Pancreas (tissue), 10 donors: ENCODE measurements around the gene AAR2. TPM values are rescaled to one million over a fixed set of nuclear protein-coding genes. Genes with fewer than 3 reads are reported as not detected.

Experiments used
- ATAC-seq, 4 donors: fragments of 200-7000 bp; cut with Tn5 transposase; one replicate each; pipeline versions ENCODE4 v1.8.0 to v1.9.1; 2020; ENCODE audit warnings: mild to moderate bottlenecking in 4 of 4, moderate library complexity in 4 of 4
- DNase-seq, 6 donors: peaks; one replicate each; pipeline ENCODE4 v3.0.0-alpha.2; 2020
- FAIRE-seq: peaks from 2 replicates; lab custom pipeline; 2012; peaks lifted over from hg19 to GRCh38; lab: Jason Lieb, UNC
- H3K27ac ChIP-seq, 4 donors: fragments of 200-600 bp; sonication (generic); 1 replicate in 3 of 4; 2 replicates in 1 of 4; pipeline versions ENCODE4 v1.5.0 to v1.8.0; 2020
- H3K27me3 ChIP-seq, 4 donors: fragments of 200-600 bp; one replicate each; pipeline ENCODE4 v1.8.0; 2021
- H3K36me3 ChIP-seq, 3 donors: fragments of 200-600 bp; sonication (generic) in 1 of 3; one replicate each; pipeline versions ENCODE4 v1.5.0 to v1.8.0; 2020 to 2021
- H3K4me1 ChIP-seq, 3 donors: fragments of 200-600 bp; one replicate each; pipeline ENCODE4 v1.8.0; 2021
- H3K4me3 ChIP-seq, 4 donors: fragments of 200-600 bp; sonication (generic) in 2 of 4; one replicate each; pipeline versions ENCODE4 v1.5.0 to v1.8.0; 2020 to 2021
- H3K9me3 ChIP-seq, 4 donors: fragments of 200-600 bp; one replicate each; pipeline ENCODE4 v1.8.0; 2021
- WGBS, 2 donors: extraction: QIAGEN DNeasy Blood & Tissue Kit; methylation state at CpG; one replicate each; pipeline ENCODE4 v1.1.7; 2013; 5-methylcytosine and 5-hydroxymethylcytosine counted together
- intact Hi-C, 3 donors: fragments of 100-400 bp; cut with DNase I; formaldehyde crosslinking; loops; one replicate each; pipeline versions ENCODE4 v1.11.1 to v1.14.2; 2022
- polyA plus RNA-seq, 2 donors: library from polyadenylated mRNA; stranded (reverse); fragments of 200-250 nt; gene quantifications; one replicate each; pipeline ENCODE4 v1.2.3, GENCODE V29; 2013
- total RNA-seq, 6 donors: library from RNA; stranded (reverse); fragmentation: NEBNext Ultra II Directional in 4 of 6; extraction: Animal tissue kit (Norgen Biotek cat#: 25700) in 4 of 6; gene quantifications; one replicate each; pipeline versions ENCODE4 v1.2.1 to v1.2.4, GENCODE V29; 2021 to 2023
- TF ChIP-seq, protein P1 (sequence below), 4 donors: fragments of 200-600 bp; sonication (generic) in 3 of 4; IDR thresholded peaks; one replicate each; pipeline versions ENCODE4 v1.5.0 to v1.8.0; 2021; ENCODE audit warnings: antibody characterized with exemption in 4 of 4
- donor health status: healthy with polysubstance abuse.
- donor health status: DM: no; HTN: no; CAD: no; lungs with moderate emphysema.
- donor health status: DM: no; HTN: no; CAD: no.
- donor health status: control.
- donor health status: control.
- donor health status: Bipolar disorder and iron deficiency.
- donor health status: DM: yes; HTN: yes; CAD: no.
- donor health status: DM: no; HTN: no; CAD: no.
- donor health status: DM: no; HTN: no; CAD: no.
- donor health status: DM: yes; HTN: yes; CAD: no.

Gene AAR2
- total and polyA plus RNA-seq, 8 donors: 7.0 to 18.0 (median 9.5) TPM

DNA sequence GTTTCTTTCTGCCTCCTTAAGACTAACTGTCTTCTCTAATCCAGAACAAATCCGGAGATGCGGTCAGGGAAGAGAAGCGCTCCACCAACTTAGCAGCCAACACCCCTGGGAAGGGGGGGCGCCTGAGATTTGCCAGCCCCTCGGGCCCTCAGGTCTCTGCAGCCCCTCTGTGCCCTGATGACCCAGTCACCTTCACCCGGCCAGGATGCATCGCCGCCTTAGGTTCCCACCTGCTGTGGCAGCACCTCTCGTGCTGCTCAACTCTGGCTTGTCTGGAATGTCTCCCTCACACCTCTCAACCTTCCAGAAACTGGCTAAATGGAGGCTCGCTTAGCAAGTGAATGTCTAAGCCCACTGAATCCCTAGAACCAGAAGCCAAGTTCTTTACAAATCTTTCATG lies 28.0 kb upstream of the AAR2 start:
- ATAC-seq (no peak), DNase-seq (no peak), FAIRE-seq (no peak)
- TF ChIP-seq, protein P1, sequence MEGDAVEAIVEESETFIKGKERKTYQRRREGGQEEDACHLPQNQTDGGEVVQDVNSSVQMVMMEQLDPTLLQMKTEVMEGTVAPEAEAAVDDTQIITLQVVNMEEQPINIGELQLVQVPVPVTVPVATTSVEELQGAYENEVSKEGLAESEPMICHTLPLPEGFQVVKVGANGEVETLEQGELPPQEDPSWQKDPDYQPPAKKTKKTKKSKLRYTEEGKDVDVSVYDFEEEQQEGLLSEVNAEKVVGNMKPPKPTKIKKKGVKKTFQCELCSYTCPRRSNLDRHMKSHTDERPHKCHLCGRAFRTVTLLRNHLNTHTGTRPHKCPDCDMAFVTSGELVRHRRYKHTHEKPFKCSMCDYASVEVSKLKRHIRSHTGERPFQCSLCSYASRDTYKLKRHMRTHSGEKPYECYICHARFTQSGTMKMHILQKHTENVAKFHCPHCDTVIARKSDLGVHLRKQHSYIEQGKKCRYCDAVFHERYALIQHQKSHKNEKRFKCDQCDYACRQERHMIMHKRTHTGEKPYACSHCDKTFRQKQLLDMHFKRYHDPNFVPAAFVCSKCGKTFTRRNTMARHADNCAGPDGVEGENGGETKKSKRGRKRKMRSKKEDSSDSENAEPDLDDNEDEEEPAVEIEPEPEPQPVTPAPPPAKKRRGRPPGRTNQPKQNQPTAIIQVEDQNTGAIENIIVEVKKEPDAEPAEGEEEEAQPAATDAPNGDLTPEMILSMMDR (IDR thresholded peaks at IDR 0.05): no peak
- peaks cover 0 to 16% (median 0%) of the 10 kb centered on the region in 3 donors for H3K36me3 ChIP-seq
- H3K27me3 ChIP-seq: no peaks in the 10 kb centered on the region
- no peaks in the 10 kb centered on the region for H3K9me3 ChIP-seq
- no peaks in the 10 kb centered on the region for H3K4me1 ChIP-seq
- intact Hi-C loops: loop anchor here in 1 of 3 donors (5.0 kb wide), 1 partner anchor 229 kb away; no protein-coding TSS in a partner anchor
- 85% methylated on average over 10 of the region's 10 CpGs for whole genome bisulfite sequencing, 2 donors
- no peak overlapping the region for H3K27ac ChIP-seq
- no peak overlapping the region for H3K4me3 ChIP-seq

DNA sequence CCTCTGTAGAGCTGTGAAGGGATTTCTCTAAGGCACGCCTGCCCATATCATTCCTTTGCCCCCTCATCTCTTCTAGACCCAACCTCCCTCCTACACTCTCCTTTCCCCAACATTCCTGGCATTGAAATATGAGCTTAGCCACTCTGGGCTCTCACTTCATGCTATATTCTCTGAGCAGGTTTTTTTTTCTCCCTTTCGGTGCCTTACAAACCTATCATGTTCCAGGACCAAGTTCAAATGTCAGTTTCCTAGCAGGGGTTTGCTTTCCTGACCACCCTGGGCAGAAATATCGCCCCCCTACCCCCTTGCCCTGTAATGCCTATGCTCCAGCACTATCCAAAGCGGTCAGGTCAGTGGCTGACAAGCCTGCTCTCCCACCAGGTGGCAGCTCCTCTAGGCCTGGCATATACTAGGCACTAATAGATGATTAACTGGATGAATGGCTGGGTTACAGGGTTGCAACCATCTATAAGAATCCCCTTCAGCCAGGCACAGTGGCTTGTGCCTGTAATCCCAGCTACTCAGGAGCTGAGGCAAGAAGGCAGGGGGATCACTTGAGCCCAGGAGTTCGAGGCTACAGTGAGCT lies 25.7 kb upstream of the AAR2 start:
- H3K4me3 ChIP-seq: no peak overlapping the region
- H3K9me3 ChIP-seq: no peaks in the 10 kb centered on the region
- TF ChIP-seq, protein P1 (IDR thresholded peaks at IDR 0.05): no peak
- H3K27ac ChIP-seq: no peak overlapping the region
- H3K4me1 ChIP-seq: no peaks in the 10 kb centered on the region
- no peaks in the 10 kb centered on the region for H3K27me3 ChIP-seq
- DNase-seq (no peak), ATAC-seq (no peak), FAIRE-seq (no peak)
- 83 to 85% methylated on average over 5 of the region's 5 CpGs for WGBS, 2 donors
- H3K36me3 ChIP-seq: peaks cover 0 to 15% (median 0%) of the 10 kb centered on the region in 3 donors
- intact Hi-C loops: no loop called here

DNA sequence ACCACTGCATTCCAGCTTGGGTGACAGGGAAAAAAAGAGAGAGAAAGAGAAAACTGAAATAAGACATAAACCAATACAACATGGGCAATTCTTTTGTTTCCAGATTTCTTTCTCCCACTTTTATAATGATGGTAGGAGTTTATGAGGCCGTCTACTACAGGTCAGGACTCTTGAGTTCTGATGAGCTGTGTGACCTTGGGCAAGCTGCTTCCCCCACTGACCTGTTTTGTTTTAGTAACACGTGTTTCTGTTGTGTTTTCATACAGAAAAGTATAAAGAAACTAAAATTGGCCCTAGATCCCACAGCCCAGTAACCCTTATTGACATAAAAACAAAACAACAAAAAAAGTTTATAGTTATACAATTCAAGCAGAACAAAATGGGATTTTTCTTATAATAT lies 22.9 kb upstream of the AAR2 start:
- H3K36me3 ChIP-seq: peaks cover 0 to 8% (median 0%) of the 10 kb centered on the region in 3 donors
- no peak overlapping the region for H3K27ac ChIP-seq
- H3K27me3 ChIP-seq: no peaks in the 10 kb centered on the region
- TF ChIP-seq, protein P1 (IDR thresholded peaks at IDR 0.05): no peak
- WGBS, 2 donors: 40 to 51% methylated on average over 2 of the region's 2 CpGs
- no peak overlapping the region for H3K4me3 ChIP-seq
- H3K9me3 ChIP-seq: no peaks in the 10 kb centered on the region
- H3K4me1 ChIP-seq: no peaks in the 10 kb centered on the region
- ATAC-seq (no peak), DNase-seq (no peak), FAIRE-seq (no peak)
- intact Hi-C loops: no loop called here

DNA sequence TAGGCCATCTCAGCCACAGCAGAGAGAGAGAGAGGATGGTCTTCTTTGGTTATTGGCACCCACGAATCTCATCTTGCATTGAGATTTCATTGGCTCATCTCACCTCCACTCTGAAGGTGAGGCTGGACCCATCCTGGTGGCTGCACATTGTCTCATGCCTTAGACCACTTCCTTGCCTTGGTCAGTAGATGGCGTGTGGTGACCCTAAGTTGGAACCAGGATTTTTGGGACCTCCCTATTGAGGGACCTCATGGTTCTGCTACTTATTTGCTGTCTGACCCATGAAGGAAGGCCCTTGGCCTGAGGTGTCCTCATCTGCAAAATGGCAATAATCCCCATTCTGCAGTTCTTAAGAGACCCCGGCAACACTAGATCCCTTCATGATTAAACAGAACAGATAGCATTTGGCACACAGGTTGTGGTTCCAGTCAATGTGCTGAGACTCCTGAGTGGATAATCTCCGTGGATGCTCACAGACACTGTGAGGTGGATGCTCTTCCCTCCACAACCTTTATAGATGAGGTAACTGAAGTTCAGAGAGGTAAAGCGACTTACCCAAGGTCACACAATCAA lies 21.5 kb upstream of the AAR2 start:
- DNase-seq (no peak), FAIRE-seq (no peak), ATAC-seq (peak in 3 of 4 donors; percentile 41 to 61 (median 59))
- Histone ChIP-seq H3K4me3 (no peak overlapping the region), H3K27ac (no peak overlapping the region), H3K4me1 (no peaks in the 10 kb centered on the region), H3K9me3 (no peaks in the 10 kb centered on the region), H3K27me3 (no peaks in the 10 kb centered on the region), H3K36me3 (peaks cover 0 to 8% (median 0%) of the 10 kb centered on the region in 3 donors)
- intact Hi-C loops: no loop called here
- TF ChIP-seq, protein P1 (IDR thresholded peaks at IDR 0.05): peak in 1 of 4 donors; percentile 16
- WGBS, 2 donors: 52 to 60% methylated on average over 5 of the region's 5 CpGs

DNA sequence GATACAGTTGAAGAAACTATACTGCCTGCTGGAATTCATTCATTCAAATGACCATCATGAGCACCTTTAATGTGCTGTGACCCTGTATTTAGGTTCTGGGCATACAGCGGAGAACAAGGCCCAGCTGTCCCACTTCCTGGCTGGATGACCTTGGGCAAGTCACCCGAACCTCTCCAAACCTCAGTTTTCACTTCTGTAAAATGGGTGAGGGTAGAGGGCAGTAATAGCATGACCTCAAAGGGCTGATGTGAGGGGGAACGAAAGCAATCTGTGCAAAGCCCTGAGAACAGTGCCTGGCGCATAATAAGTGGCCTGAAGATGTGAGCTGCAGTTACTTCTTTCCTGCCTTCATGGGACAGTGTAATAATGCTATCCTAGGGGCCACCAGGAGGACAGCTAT lies 20.5 kb upstream of the AAR2 start:
- intact Hi-C loops: no loop called here
- DNase-seq (no peak), FAIRE-seq (no peak), ATAC-seq (no peak)
- peaks cover 0 to 8% (median 0%) of the 10 kb centered on the region in 3 donors for H3K36me3 ChIP-seq
- 88 to 89% methylated on average over 4 of the region's 4 CpGs for WGBS, 2 donors
- H3K4me3 ChIP-seq: no peak overlapping the region
- no peaks in the 10 kb centered on the region for H3K9me3 ChIP-seq
- TF ChIP-seq, protein P1 (IDR thresholded peaks at IDR 0.05): no peak
- H3K4me1 ChIP-seq: no peaks in the 10 kb centered on the region
- H3K27ac ChIP-seq: no peak overlapping the region
- no peaks in the 10 kb centered on the region for H3K27me3 ChIP-seq
